Mammary epithelial cell (primary cell): ENCODE measurements around the gene TMEM82.

Source experiments
- EZH2 ChIP-seq: IDR thresholded peaks from 2 replicates; pipeline ENCODE4 v1.6.1; 2012; ENCODE audit warnings: low read length, inconsistent platforms, borderline replicate concordance
- TF ChIP-seq, protein P1 (sequence below), 2 donors: IDR thresholded peaks in 1 of 2; conservative IDR thresholded peaks in 1 of 2; 2 replicates each; pipeline ENCODE4 v1.5.1; 2011 to 2012; ENCODE audit warnings: inconsistent platforms in 2 of 2, low read length in 2 of 2, mild to moderate bottlenecking in 2 of 2, control low read depth in 1 of 2, low read depth in 1 of 2; ENCODE audit not compliant: insufficient read depth in 1 of 2; ENCODE audit errors: extremely low read depth in 1 of 2

GRCh38 chr1:15731735-15732685 lies 10.3 kb upstream of the TMEM82 start:
- TF ChIP-seq, protein P1, sequence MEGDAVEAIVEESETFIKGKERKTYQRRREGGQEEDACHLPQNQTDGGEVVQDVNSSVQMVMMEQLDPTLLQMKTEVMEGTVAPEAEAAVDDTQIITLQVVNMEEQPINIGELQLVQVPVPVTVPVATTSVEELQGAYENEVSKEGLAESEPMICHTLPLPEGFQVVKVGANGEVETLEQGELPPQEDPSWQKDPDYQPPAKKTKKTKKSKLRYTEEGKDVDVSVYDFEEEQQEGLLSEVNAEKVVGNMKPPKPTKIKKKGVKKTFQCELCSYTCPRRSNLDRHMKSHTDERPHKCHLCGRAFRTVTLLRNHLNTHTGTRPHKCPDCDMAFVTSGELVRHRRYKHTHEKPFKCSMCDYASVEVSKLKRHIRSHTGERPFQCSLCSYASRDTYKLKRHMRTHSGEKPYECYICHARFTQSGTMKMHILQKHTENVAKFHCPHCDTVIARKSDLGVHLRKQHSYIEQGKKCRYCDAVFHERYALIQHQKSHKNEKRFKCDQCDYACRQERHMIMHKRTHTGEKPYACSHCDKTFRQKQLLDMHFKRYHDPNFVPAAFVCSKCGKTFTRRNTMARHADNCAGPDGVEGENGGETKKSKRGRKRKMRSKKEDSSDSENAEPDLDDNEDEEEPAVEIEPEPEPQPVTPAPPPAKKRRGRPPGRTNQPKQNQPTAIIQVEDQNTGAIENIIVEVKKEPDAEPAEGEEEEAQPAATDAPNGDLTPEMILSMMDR (conservative IDR thresholded peaks at IDR 0.05 in 1 of 2, IDR thresholded peaks at IDR 0.05 in 1 of 2; ENCODE audit: extremely low read depth in 1 of 2, insufficient read depth in 1 of 2, low read depth in 1 of 2, low read length in 2 of 2), result no peak
- no peak for TF ChIP-seq EZH2
